OCI-LY1 (cell line): ENCODE measurements around the gene ZNF468.
"Not testable (repeated sequence)": the region's sequence is repeated elsewhere in the genome, so short reads cannot be mapped to it uniquely, and the experiment has no call there.

Source experiments
- CTCF ChIP-seq: fragments of 200-600 bp; sonication (generic), shearing (Covaris generic); IDR thresholded peaks from 2 replicates; pipeline ENCODE4 v1.5.1; 2017; ENCODE audit warnings: mild to moderate bottlenecking, antibody characterized with exemption, low read length, moderate library complexity, mixed read lengths
- EZH2 ChIP-seq: fragments of 200-600 bp; sonication (generic), shearing (Covaris generic); IDR thresholded peaks from 2 replicates; pipeline ENCODE4 v1.8.0; 2017; ENCODE audit warnings: borderline replicate concordance, mixed run types, mild to moderate bottlenecking, antibody characterized with exemption, low read length, moderate library complexity, mixed read lengths

- TF ChIP-seq CTCF, EZH2: not testable (repeated sequence)
These were observed 23.1 kb downstream of the ZNF468 start for GRCh38 chr19:52834289-52834688.
